Measurements from ENCODE around the gene GPR35.
"Not testable (repeated sequence)": the region's sequence is repeated elsewhere in the genome, so short reads cannot be mapped to it uniquely, and the experiment has no call there.

Gene GPR35

GRCh38 chr2:240650254-240650965, 25.1 kb downstream of the GPR35 start:
- in situ Hi-C loops (cut with MboI; ENCODE audit: low sequenced_read_pairs): no loop called here

- in situ Hi-C loops (cut with MboI; ENCODE audit: low sequenced_read_pairs): no loop called here
Observed at GRCh38 chr2:240651185-240651584, 25.9 kb downstream of the GPR35 start.

- in situ Hi-C loops (cut with MboI; ENCODE audit: low sequenced_read_pairs): no loop called here
Observed at GRCh38 chr2:240655931-240656886, 30.9 kb downstream of the GPR35 start.

- in situ Hi-C loops (cut with MboI; ENCODE audit: low sequenced_read_pairs): not testable (repeated sequence)
Observed at GRCh38 chr2:240659883-240660282, 34.6 kb downstream of the GPR35 start.

GRCh38 chr2:240662681-240663080, 37.4 kb downstream of the GPR35 start:
- in situ Hi-C loops (cut with MboI; ENCODE audit: low sequenced_read_pairs): no loop called here

- in situ Hi-C loops (cut with MboI; ENCODE audit: low sequenced_read_pairs): no loop called here
Observed at GRCh38 chr2:240663546-240664190, 38.4 kb downstream of the GPR35 start.

GRCh38 chr2:240664622-240665021, 39.3 kb downstream of the GPR35 start:
- in situ Hi-C loops (cut with MboI; ENCODE audit: low sequenced_read_pairs): no loop called here

- in situ Hi-C loops (cut with MboI; ENCODE audit: low sequenced_read_pairs): no loop called here
Observed at GRCh38 chr2:240670402-240670801, 45.1 kb downstream of the GPR35 start.

GRCh38 chr2:240670950-240671349, 45.7 kb downstream of the GPR35 start:
- in situ Hi-C loops (cut with MboI; ENCODE audit: low sequenced_read_pairs): no loop called here

GRCh38 chr2:240672076-240672700, 46.9 kb downstream of the GPR35 start:
- in situ Hi-C loops (cut with MboI; ENCODE audit: low sequenced_read_pairs): no loop called here

- in situ Hi-C loops (cut with MboI; ENCODE audit: low sequenced_read_pairs): no loop called here
Observed at GRCh38 chr2:240672701-240673190, 47.5 kb downstream of the GPR35 start.

- in situ Hi-C loops (cut with MboI; ENCODE audit: low sequenced_read_pairs): not testable (repeated sequence)
Observed at GRCh38 chr2:240674461-240675184, 49.3 kb downstream of the GPR35 start.

- in situ Hi-C loops (cut with MboI; ENCODE audit: low sequenced_read_pairs): not testable (repeated sequence)
Observed at GRCh38 chr2:240675345-240675744, 50.1 kb downstream of the GPR35 start.

- in situ Hi-C loops (cut with MboI; ENCODE audit: low sequenced_read_pairs): not testable (repeated sequence)
Observed at GRCh38 chr2:240678043-240678442, 52.8 kb downstream of the GPR35 start.

- in situ Hi-C loops (cut with MboI; ENCODE audit: low sequenced_read_pairs): not testable (repeated sequence)
Observed at GRCh38 chr2:240678909-240679308, 53.6 kb downstream of the GPR35 start.

- in situ Hi-C loops (cut with MboI; ENCODE audit: low sequenced_read_pairs): not testable (repeated sequence)
Observed at GRCh38 chr2:240680185-240680584, 54.9 kb downstream of the GPR35 start.

Measured in HL-60/S4 (cell line).